ENCODE measurements around the gene IGLL5. TPM values are rescaled to one million over a fixed set of nuclear protein-coding genes. Genes with fewer than 3 reads are reported as not detected.

Gene IGLL5
- total and polyA plus RNA-seq, 9 of the 15 experiments (the other 6 are each of a cell fraction or from before 2014, with no cell fraction given), result not detected

GRCh38 chr22:22929381-22930221, 42.0 kb downstream of the IGLL5 start (continued):
- TF ChIP-seq TRIM25 (IDR thresholded peaks at IDR 0.05; ENCODE audit: borderline replicate concordance), result no peak
- TF ChIP-seq, protein P1, sequence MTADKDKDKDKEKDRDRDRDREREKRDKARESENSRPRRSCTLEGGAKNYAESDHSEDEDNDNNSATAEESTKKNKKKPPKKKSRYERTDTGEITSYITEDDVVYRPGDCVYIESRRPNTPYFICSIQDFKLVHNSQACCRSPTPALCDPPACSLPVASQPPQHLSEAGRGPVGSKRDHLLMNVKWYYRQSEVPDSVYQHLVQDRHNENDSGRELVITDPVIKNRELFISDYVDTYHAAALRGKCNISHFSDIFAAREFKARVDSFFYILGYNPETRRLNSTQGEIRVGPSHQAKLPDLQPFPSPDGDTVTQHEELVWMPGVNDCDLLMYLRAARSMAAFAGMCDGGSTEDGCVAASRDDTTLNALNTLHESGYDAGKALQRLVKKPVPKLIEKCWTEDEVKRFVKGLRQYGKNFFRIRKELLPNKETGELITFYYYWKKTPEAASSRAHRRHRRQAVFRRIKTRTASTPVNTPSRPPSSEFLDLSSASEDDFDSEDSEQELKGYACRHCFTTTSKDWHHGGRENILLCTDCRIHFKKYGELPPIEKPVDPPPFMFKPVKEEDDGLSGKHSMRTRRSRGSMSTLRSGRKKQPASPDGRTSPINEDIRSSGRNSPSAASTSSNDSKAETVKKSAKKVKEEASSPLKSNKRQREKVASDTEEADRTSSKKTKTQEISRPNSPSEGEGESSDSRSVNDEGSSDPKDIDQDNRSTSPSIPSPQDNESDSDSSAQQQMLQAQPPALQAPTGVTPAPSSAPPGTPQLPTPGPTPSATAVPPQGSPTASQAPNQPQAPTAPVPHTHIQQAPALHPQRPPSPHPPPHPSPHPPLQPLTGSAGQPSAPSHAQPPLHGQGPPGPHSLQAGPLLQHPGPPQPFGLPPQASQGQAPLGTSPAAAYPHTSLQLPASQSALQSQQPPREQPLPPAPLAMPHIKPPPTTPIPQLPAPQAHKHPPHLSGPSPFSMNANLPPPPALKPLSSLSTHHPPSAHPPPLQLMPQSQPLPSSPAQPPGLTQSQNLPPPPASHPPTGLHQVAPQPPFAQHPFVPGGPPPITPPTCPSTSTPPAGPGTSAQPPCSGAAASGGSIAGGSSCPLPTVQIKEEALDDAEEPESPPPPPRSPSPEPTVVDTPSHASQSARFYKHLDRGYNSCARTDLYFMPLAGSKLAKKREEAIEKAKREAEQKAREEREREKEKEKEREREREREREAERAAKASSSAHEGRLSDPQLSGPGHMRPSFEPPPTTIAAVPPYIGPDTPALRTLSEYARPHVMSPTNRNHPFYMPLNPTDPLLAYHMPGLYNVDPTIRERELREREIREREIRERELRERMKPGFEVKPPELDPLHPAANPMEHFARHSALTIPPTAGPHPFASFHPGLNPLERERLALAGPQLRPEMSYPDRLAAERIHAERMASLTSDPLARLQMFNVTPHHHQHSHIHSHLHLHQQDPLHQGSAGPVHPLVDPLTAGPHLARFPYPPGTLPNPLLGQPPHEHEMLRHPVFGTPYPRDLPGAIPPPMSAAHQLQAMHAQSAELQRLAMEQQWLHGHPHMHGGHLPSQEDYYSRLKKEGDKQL (CRISPR knock-in tag; IDR thresholded peaks at IDR 0.05; ENCODE audit: borderline replicate concordance), result no peak
- TF ChIP-seq KLF6 (CRISPR knock-in tag; IDR thresholded peaks at IDR 0.05; ENCODE audit: borderline replicate concordance), result no peak
- TF ChIP-seq ETV1 (tag; conservative IDR thresholded peaks at IDR 0.05; ENCODE audit: low read depth), result no peak
- TF ChIP-seq HMGXB4 (CRISPR knock-in tag; IDR thresholded peaks at IDR 0.05), result 0 out of 2 replicates have a peak, but pooled peaks have one; percentile 66
- TF ChIP-seq, protein P2, sequence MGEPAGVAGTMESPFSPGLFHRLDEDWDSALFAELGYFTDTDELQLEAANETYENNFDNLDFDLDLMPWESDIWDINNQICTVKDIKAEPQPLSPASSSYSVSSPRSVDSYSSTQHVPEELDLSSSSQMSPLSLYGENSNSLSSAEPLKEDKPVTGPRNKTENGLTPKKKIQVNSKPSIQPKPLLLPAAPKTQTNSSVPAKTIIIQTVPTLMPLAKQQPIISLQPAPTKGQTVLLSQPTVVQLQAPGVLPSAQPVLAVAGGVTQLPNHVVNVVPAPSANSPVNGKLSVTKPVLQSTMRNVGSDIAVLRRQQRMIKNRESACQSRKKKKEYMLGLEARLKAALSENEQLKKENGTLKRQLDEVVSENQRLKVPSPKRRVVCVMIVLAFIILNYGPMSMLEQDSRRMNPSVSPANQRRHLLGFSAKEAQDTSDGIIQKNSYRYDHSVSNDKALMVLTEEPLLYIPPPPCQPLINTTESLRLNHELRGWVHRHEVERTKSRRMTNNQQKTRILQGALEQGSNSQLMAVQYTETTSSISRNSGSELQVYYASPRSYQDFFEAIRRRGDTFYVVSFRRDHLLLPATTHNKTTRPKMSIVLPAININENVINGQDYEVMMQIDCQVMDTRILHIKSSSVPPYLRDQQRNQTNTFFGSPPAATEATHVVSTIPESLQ (CRISPR knock-in tag; IDR thresholded peaks at IDR 0.05), result no peak
- TF ChIP-seq ZNF436 (CRISPR knock-in tag; IDR thresholded peaks at IDR 0.05), result no peak
- TF ChIP-seq ZNF717 (CRISPR knock-in tag; IDR thresholded peaks at IDR 0.05), result no peak
- TF ChIP-seq, protein P3, sequence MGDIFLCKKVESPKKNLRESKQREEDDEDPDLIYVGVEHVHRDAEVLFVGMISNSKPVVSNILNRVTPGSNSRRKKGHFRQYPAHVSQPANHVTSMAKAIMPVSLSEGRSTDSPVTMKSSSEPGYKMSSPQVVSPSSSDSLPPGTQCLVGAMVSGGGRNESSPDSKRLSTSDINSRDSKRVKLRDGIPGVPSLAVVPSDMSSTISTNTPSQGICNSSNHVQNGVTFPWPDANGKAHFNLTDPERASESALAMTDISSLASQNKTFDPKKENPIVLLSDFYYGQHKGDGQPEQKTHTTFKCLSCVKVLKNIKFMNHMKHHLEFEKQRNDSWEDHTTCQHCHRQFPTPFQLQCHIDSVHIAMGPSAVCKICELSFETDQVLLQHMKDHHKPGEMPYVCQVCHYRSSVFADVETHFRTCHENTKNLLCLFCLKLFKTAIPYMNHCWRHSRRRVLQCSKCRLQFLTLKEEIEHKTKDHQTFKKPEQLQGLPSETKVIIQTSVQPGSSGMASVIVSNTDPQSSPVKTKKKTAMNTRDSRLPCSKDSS (IDR thresholded peaks at IDR 0.05; ENCODE audit: low read depth, partially characterized antibody), result no peak
- TF ChIP-seq ZNF23 (CRISPR knock-in tag; IDR thresholded peaks at IDR 0.05), result no peak
- no peak for TF ChIP-seq BRCA1 (IDR thresholded peaks at IDR 0.05)
- no peak for TF ChIP-seq BRCA1 (CRISPR knock-in tag; IDR thresholded peaks at IDR 0.05)
- no peak for TF ChIP-seq U2AF1 (optimal IDR thresholded peaks at IDR 0.05; ENCODE audit: low read depth, low read length)

All from K562 (cell line).